ENCODE measurements around the gene WWP2. TPM values are rescaled to one million over a fixed set of nuclear protein-coding genes. Genes with fewer than 3 reads are reported as not detected.

WWP2 gene
- polyA plus RNA-seq, 3 donors: 29.6 to 54.4 (median 46.0) TPM

DNA sequence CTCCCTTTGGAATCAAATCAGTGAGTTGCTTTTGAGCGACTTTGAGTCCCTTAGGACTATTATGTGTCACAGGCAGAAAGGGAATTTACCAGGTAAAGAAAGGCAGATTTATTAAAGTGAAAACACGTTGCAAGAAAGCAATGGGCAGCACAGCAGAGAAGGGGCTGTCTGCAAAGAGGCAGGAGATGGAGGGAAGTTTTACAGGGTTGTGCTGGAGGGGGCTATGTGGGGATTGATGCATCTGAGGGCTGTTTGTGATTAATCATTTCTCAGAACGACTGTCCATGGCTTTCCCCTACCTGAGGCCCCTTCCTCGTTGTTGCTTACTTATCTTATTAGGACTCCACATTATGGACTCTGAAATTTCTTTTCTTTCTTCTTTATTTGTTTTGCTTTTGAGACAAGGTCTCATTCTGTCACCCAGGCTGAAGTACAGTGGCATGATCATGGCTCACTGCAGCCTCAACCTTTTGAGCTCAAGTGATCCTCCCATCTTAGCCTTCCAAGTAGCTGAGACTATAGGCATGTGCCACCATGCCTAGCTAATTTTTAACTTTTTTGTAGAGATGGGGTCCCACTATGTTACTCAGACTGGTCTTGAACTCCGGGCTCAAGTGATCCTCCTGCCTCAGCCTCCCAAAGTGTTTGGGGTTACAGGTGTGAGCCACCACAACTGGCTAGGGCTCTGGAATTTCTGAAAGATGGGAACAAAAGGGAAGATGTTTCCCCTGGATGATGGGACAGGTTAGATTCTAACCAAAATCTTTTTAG is 5.5 kb downstream of the WWP2 start:
- Mint-ChIP-seq H3K27me3 (ENCODE audit: low read depth in 3 of 3) (no peaks in the 10 kb centered on the region), H3K4me3 (no peak overlapping the region), H3K9me3 (no peaks in the 10 kb centered on the region), H3K27ac (peak overlapping the region in 1 of 7 donors; percentile 15), H3K4me1 (peaks cover 38% of the 10 kb centered on the region), H3K36me3 (peaks cover 12 to 20% of the 10 kb centered on the region in 2 donors)
- WGBS (ENCODE audit: insufficient coverage): 100% methylated on average over 4 of the region's 5 CpGs
- no peaks in the 10 kb centered on the region for H3K36me3 ChIP-seq (replicated peaks in 1 of 2; ENCODE audit: control insufficient read depth in 1 of 2, insufficient read depth in 2 of 2, low read length in 2 of 2)
- no peak overlapping the region for H3K4me2 ChIP-seq (replicated peaks; ENCODE audit: extremely low read depth, low read length, poor library complexity, severe bottlenecking)
- peaks cover 94% of the 10 kb centered on the region for H4K20me1 ChIP-seq (ENCODE audit: insufficient read depth, low read length)
- H2AFZ ChIP-seq (ENCODE audit: insufficient read depth, low read depth, low read length, poor library complexity, severe bottlenecking): no peak overlapping the region
- H3K9me3 ChIP-seq (replicated peaks in 1 of 2; ENCODE audit: control insufficient read depth in 1 of 2, insufficient read depth in 1 of 2, low read length in 2 of 2): no peaks in the 10 kb centered on the region
- no peaks in the 10 kb centered on the region for H3K27me3 ChIP-seq (ENCODE audit: control insufficient read depth in 2 of 2, insufficient read depth in 2 of 2, low read length in 2 of 2)
- peaks cover 10 to 16% of the 10 kb centered on the region in 2 donors for H3K4me1 ChIP-seq (ENCODE audit: control insufficient read depth in 1 of 2, insufficient read depth in 2 of 2, low read length in 2 of 2)
- intact Hi-C loops (cut with micrococcal nuclease): no loop called here
- TF ChIP-seq, protein P1, sequence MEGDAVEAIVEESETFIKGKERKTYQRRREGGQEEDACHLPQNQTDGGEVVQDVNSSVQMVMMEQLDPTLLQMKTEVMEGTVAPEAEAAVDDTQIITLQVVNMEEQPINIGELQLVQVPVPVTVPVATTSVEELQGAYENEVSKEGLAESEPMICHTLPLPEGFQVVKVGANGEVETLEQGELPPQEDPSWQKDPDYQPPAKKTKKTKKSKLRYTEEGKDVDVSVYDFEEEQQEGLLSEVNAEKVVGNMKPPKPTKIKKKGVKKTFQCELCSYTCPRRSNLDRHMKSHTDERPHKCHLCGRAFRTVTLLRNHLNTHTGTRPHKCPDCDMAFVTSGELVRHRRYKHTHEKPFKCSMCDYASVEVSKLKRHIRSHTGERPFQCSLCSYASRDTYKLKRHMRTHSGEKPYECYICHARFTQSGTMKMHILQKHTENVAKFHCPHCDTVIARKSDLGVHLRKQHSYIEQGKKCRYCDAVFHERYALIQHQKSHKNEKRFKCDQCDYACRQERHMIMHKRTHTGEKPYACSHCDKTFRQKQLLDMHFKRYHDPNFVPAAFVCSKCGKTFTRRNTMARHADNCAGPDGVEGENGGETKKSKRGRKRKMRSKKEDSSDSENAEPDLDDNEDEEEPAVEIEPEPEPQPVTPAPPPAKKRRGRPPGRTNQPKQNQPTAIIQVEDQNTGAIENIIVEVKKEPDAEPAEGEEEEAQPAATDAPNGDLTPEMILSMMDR (IDR thresholded peaks at IDR 0.05): no peak
- no peak overlapping the region for H3K4me3 ChIP-seq (replicated peaks in 1 of 3; ENCODE audit: low read depth in 2 of 3, low read length in 3 of 3)
- H3K79me2 ChIP-seq (ENCODE audit: insufficient read depth, low read length): peaks cover 100% of the 10 kb centered on the region
- no peak overlapping the region for H3K9ac ChIP-seq (ENCODE audit: insufficient read depth, low read length, poor library complexity, severe bottlenecking)
- no peak overlapping the region for H3K27ac ChIP-seq (ENCODE audit: low read depth in 1 of 2, low read length in 2 of 2)
- DNase-seq: no peak

DNA sequence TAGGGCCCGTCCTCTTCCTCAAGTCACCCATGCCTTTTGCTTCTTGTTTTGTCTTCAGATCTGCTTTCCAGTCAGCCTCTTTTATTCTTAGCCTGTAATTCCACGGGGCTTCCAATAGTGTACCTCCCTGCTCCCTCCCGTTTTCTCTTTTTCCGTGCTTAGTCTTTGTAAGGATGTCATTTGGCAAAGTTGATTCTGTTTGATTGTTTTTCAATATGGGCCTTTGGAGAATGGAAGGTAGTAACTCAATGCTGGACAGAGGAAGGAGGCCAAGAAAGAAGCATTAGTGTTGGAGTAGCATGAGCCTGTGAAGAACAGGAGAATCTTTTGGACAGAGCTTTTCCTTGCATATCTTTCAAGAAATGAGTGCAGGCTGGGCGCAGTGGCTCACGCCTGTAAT is 6.5 kb downstream of the WWP2 start:
- Histone ChIP-seq H3K79me2 (ENCODE audit: insufficient read depth, low read length) (peaks cover 100% of the 10 kb centered on the region), H3K4me2 (replicated peaks; ENCODE audit: extremely low read depth, low read length, poor library complexity, severe bottlenecking) (no peak overlapping the region), H4K20me1 (ENCODE audit: insufficient read depth, low read length) (peaks cover 100% of the 10 kb centered on the region), H3K4me1 (ENCODE audit: control insufficient read depth in 1 of 2, insufficient read depth in 2 of 2, low read length in 2 of 2) (peaks cover 3 to 12% of the 10 kb centered on the region in 2 donors), H2AFZ (ENCODE audit: insufficient read depth, low read depth, low read length, poor library complexity, severe bottlenecking) (no peak overlapping the region), H3K9me3 (replicated peaks in 1 of 2; ENCODE audit: control insufficient read depth in 1 of 2, insufficient read depth in 1 of 2, low read length in 2 of 2) (no peaks in the 10 kb centered on the region), H3K27ac (ENCODE audit: low read depth in 1 of 2, low read length in 2 of 2) (no peak overlapping the region), H3K27me3 (ENCODE audit: control insufficient read depth in 2 of 2, insufficient read depth in 2 of 2, low read length in 2 of 2) (no peaks in the 10 kb centered on the region), H3K9ac (ENCODE audit: insufficient read depth, low read length, poor library complexity, severe bottlenecking) (no peak overlapping the region), H3K4me3 (replicated peaks in 1 of 3; ENCODE audit: low read depth in 2 of 3, low read length in 3 of 3) (no peak overlapping the region), H3K36me3 (replicated peaks in 1 of 2; ENCODE audit: control insufficient read depth in 1 of 2, insufficient read depth in 2 of 2, low read length in 2 of 2) (no peaks in the 10 kb centered on the region)
- intact Hi-C loops (cut with micrococcal nuclease): no loop called here
- Mint-ChIP-seq H3K9me3 (peaks cover 0 to 7% (median 0%) of the 10 kb centered on the region in 7 donors), H3K4me1 (peaks cover 36% of the 10 kb centered on the region), H3K4me3 (no peak overlapping the region), H3K27me3 (ENCODE audit: low read depth in 3 of 3) (no peaks in the 10 kb centered on the region), H3K36me3 (peaks cover 16 to 20% of the 10 kb centered on the region in 2 donors), H3K27ac (peak overlapping the region in 2 of 7 donors; percentile 1 to 42)
- TF ChIP-seq, protein P1 (IDR thresholded peaks at IDR 0.05): no peak
- WGBS (ENCODE audit: insufficient coverage): 100% methylated on average over 1 of the region's 6 CpGs
- no peak for DNase-seq
